GM12891 (cell line): ENCODE results near the gene TTC23.

Experiments
- DNase-seq: peaks from one replicate; pipeline ENCODE4 v3.0.0; 2011; ENCODE audit warnings: low spot score; ENCODE audit not compliant: insufficient read length
- FAIRE-seq: peaks from 2 replicates; lab custom pipeline; 2011; peaks lifted over from hg19 to GRCh38; lab: Jason Lieb, UNC
- PAX5 ChIP-seq: IDR thresholded peaks from 2 replicates; pipeline ENCODE4 v1.6.1; 2011; ENCODE audit warnings: low read length, moderate library complexity, mild to moderate bottlenecking; ENCODE audit not compliant: insufficient read depth, severe bottlenecking
- POLR2A ChIP-seq: IDR thresholded peaks from 2 replicates; pipeline ENCODE4 v1.6.1; 2011; ENCODE audit warnings: low read depth, low read length, control low read depth
- POLR2AphosphoS5 ChIP-seq: IDR thresholded peaks from 2 replicates; pipeline ENCODE4 v1.6.1; 2011; ENCODE audit warnings: low read depth, low read length, control low read depth
- POU2F2 ChIP-seq: IDR thresholded peaks from 2 replicates; pipeline ENCODE4 v1.6.1; 2011; ENCODE audit warnings: low read depth, mild to moderate bottlenecking, control low read depth, low read length, moderate library complexity
- SPI1 ChIP-seq: IDR thresholded peaks from 2 replicates; pipeline ENCODE4 v1.6.1; 2011; ENCODE audit warnings: low read depth, low read length, control low read depth
- TAF1 ChIP-seq: IDR thresholded peaks from 2 replicates; pipeline ENCODE4 v1.6.1; 2011; ENCODE audit warnings: low read depth, low read length, control low read depth

The TTC23 gene

DNA sequence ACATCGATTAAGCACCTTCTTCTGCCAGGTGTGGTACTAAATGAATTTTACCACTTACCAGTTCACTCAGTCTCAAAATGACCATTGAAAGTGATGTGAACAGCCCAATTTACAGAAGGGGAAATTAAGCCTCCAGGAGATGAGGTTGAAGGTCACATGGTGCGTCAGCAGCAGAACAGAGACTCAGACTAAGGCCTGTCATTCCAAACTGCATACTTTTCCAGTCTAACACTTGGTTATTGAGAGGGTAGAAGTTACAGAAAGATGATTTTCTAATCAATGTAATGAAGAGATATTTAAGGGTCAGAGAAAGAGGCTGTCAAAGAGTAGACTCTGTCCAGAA lies 68.4 kb downstream of the TTC23 start:
- FAIRE-seq (no peak), DNase-seq (no peak)
- TF ChIP-seq PAX5 (no peak), TAF1 (no peak), SPI1 (no peak)

DNA sequence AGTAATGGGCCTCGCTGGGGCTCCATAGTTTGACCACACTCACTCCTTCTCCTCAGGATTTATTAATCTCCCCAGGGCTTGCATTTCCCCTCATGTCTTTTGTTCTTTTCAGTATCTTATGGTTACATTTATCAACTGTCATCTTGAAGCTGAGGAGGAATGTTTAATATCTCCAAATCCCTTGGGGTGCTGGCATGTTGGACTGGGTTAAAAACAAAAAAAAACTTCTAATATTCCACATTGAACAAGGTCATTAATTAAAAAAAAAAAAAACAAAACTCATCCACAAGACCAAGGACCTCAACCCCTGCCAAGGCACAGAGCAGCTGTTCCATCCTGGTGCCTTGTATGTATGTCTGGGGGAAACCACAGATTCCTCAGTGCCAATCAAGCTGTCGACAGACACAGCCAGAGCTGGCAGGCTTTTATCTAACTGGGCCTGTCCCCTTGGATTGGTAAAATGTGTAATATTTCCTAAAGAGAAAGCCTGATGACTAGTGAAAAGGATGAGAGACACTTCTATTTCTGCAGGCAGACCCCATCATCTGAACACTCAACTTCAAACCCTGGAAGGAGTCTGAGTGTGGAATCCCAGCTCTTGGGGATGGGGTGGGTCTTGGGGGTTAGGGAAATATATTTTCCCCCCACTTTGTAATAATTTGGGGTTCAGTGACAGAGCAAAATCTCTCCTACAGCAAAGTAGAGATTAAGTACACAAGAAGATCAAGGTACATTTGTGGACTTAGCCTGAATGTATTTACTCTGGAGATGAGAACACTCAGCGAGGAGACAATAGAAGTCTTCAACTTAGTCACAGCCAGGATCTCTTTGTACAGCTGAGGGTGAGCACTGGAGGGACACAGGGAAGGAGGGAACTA lies 69.1 kb downstream of the TTC23 start:
- DNase-seq, result no peak
- TF ChIP-seq POLR2AphosphoS5 (no peak), POU2F2 (no peak), PAX5 (no peak), SPI1 (no peak), POLR2A (no peak), TAF1 (no peak)
- FAIRE-seq, result no peak

DNA sequence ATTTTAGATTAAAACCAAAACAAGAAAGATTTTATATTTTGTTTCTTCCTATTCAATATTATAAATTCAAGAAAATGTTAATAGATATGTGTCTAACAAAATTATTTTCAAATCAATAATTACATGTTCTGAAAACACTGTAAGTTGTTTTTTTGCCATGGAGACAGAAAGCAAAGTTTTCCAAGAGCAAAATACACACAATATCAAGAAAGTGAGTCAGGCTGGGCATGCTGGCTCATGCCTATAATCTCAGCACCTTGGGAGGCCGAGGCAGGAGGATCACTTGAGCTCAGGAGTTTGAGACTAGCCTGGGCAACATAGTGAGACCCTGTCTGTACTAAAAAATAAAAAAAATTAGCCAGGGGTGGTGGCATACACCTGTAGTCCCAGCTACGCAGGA lies 71.7 kb downstream of the TTC23 start:
- TF ChIP-seq PAX5 (no peak), POLR2A (no peak), TAF1 (no peak), POLR2AphosphoS5 (no peak), SPI1 (no peak), POU2F2 (no peak)

DNA sequence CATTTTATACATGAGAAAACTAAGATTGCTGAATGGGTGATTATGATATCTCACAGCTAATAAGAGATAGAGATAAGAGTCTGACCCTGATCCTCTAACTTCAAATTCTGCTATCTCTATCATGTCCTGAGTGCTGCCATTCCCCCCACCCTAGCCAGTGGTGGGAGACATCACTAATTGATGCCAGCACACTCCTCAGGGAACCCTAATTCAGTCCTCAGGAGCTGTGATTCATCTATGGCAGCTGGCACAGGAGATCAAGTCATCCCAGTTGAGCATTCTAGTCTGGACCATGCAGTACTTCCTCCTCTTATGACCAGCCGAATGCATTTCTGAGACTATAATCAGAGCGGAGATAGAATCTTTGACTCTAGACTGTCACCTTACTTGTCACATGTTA lies 72.6 kb downstream of the TTC23 start:
- DNase-seq (no peak), FAIRE-seq (no peak)
- TF ChIP-seq SPI1, result no peak
- no peak for TF ChIP-seq PAX5

More for the DNA sequence above, 71.7 kb downstream of the TTC23 start:
- DNase-seq (no peak), FAIRE-seq (no peak)

DNA sequence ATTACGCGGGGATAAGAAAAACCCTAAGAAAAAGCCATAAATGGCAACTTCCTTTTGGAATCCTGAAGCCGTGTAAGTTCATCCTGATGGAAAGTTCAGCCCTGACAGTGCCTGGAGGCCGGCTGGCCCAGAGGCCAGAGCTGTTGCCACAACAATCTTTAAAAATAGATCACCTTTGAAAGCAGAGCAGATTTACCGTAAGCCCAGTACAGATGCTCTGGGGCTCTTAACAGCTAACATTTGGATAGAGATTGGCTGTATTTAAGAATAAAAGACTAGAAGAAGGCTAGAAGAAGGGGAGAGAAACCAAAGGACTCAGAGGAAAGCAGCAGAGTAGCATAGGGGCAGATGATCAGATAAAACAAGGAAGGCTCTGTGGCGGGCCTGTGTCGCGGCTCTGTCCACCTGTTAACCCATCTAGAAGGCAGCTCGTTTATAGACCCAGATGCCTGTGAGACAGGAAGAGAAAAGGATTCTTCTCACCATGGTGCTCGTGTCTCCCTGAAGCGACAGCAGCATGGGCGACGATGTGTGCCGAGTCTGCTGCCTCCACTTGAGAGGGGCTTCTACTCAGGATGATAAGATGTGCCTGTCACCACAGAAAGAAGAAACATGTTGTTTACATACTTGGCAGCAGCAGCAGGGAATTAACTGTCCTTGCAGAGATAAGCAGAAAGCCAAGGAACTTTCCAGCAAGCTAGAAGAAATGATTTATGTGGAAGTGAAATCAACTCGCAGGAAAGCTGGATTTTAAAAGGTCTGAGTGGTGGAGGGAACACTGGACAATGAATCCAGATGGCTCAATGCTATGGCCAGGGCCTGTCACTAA lies 74.6 kb downstream of the TTC23 start:
- TF ChIP-seq PAX5 (no peak), POLR2AphosphoS5 (no peak), TAF1 (no peak), POU2F2 (no peak), POLR2A (no peak), SPI1 (no peak)
- FAIRE-seq (no peak), DNase-seq (no peak)

DNA sequence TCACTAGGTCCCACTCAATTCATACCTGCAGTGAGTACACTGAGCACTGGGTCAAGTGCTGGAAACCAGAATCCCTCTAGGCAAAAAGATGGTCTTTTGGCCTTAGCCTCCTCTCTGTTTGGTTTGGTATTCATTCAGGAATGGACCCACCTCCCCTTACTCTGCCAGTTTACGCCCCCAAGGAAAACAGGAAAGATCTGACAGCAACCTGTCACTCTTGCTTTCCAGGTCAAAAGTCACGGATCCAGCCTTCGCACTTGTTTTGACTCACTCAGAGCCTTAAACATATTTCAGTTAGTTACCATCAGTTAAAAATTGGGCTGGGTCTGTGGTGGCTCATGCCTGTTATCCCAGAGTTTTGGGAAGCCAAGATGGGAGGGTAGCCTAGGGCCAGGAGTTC lies 76.4 kb downstream of the TTC23 start:
- TF ChIP-seq POLR2AphosphoS5, result no peak
- TF ChIP-seq PAX5, result no peak
- no peak for TF ChIP-seq POLR2A
- TF ChIP-seq SPI1, result no peak
- no peak for TF ChIP-seq TAF1
- no peak for TF ChIP-seq POU2F2
- FAIRE-seq (no peak), DNase-seq (no peak)

DNA sequence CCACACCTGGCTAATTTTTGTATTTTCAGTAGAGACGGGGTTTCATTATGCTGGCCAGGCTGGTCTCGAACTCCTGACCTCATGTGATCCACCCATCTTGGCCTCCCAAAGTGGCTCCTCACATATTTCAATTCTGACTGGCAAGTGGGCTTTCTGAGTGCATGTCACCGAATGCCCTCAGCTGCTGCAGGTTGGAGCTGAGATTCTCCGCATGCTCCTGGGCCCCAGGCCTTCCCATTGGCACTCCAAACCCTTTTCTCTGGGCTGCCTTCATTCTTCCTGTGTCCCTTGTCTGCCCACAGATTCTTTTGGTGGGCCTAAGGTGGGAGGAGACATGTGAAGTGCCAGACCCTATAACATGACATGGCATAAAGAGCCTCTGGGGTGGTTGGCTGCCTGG lies 77.2 kb downstream of the TTC23 start:
- no peak for TF ChIP-seq POLR2AphosphoS5
- TF ChIP-seq POU2F2, result no peak
- DNase-seq (no peak), FAIRE-seq (no peak)

DNA sequence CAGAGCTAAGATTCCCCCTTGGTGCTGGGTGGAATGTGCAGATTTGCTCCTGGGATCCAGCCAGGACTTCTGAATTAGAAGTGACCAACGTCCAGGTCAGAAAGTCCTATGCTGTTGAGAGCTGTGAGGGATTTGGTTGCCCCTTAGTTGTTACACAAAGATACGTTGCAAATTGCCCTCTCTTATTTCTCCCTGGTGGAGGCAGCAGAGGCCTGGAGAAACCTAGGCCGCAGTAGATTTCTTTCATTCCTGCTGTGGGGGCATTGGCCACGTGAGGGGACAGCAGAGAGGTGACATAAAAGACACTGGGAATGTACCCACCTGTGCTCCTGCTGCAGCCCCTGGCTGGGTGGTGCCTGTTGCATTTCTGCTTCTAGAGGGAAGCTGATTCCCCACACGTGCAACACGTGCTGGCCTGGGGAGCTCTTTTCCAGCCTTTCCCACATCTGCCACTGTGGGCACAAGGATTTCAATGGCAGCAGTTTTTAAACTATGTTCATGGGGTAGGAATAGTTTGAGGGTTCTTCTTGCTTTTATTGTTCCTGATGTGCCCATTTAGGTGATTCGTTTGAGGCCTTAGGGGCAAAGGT lies 78.8 kb downstream of the TTC23 start:
- no peak for DNase-seq
- TF ChIP-seq TAF1 (no peak), POLR2A (no peak), POLR2AphosphoS5 (no peak), SPI1 (no peak)
- FAIRE-seq, result no peak

DNA sequence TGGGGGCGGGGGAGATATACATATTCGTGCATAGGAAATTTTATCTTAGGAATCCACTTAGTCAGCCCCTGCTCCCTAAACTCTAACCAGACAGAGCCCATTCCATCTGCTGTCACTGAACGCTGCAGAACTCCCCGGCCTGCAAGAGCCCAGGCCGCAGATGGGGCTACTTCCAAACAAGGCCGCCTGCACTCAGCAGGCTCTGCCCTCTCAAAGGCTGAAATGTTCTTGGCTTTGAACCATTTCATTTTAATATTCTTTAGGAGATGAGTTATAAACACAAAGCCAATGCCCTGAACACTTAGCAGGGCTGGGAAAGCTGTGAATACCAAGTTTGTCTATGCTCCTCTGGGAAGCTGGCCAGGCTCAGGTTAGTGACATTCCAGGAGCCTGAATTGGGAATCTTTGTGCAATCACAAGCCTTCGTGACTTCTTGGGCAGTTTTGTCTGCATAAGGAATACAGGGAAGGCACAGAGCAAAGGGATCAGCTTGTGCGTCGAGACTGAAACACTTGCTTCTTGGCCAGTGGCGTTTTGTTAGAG lies 79.5 kb downstream of the TTC23 start:
- FAIRE-seq (no peak), DNase-seq (no peak)
- no peak for TF ChIP-seq POU2F2
- TF ChIP-seq SPI1, result no peak
- no peak for TF ChIP-seq TAF1
- TF ChIP-seq POLR2A, result no peak
- TF ChIP-seq POLR2AphosphoS5, result no peak
- no peak for TF ChIP-seq PAX5
